ENCODE data around the gene KCNJ10.

The KCNJ10 gene

DNA sequence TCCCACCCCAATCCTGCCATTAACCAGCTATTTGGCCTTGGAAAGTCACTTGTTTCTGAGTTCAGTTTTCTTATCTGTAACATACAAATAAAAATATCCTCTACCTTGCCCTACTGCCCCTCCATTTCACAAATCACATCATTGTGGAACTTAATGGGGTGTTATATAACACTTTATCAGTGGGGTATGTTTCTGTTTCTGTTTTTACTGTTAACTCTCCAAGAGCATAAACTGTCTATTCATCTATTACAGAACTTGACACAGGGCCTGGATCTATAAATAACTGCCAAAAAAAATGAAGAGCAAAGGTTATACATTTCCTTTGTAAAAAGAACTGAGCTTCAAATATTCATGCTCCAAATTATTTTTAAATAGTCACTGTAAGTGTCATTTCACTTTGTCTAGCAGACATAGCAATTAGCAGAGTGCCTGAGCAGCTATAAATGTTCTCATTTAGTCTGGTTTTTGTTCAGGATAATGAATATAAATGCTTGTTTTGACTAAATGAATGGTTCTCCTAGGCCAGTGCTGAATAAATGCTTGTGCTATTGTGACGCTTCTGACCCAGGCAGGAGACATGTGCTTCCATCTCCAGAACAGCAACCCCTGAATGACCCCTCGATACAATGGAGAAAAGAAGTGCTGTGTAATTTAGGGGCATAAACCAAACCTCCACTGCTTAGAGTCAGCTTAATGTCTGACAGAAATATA, 45.6 kb downstream of the KCNJ10 start:
- Histone ChIP-seq H3K9ac (ENCODE audit: low read depth, low read length) (no peak overlapping the region), H3K36me3 (ENCODE audit: control insufficient read depth, insufficient read depth, low read length) (no peaks in the 10 kb centered on the region), H3K9me3 (ENCODE audit: control insufficient read depth, insufficient read depth, low read length) (no peaks in the 10 kb centered on the region), H3K27me3 (ENCODE audit: control insufficient read depth, insufficient read depth, low read length) (no peaks in the 10 kb centered on the region), H3K4me1 (ENCODE audit: control insufficient read depth, insufficient read depth, low read length) (no peaks in the 10 kb centered on the region), H3K4me3 (ENCODE audit: low read depth, low read length) (no peak overlapping the region)

DNA sequence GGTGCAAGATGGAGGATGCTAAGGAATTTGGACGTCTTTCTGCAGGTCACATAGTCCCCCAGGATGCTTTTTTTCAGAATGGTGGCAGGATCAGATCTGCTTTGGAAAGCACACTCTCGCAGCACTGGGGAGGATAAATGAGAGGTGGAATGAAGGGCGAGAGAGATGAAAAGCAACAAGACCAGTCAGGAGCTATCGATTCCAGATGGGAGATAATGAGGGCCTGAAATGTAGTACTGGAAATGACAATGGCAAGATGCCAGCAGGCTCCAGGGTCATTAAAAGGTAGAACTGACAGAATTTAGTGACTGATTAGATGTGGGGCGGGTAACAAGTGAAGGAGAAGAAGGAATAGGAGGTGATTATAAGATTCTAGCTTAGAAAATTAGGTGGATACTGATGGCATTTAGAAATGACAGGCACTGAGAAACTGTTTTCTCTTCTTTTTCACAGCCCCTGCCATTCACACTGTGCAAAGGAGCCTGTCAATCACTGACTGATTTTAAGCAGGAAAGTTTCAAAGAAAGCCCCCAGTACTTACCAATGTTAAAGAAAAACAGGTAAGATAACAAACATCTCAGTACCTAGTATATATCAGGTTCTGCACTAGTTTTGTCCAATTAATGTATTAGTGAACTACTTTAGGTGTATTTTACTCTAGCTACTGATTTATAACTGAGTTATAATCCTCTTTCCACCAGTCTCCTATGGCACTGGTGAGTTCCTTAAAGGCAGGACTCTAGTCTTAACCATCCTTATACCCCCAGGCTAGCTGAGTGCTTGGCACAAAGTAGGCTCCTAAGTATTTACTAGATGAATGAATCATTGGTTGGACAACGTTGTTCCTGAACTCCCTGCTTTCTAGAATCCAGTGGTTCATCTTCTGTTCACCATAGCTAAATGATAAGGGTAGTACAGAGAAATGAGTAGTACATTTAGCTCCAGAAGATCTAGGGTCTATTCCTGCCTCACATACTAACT, 47.3 kb downstream of the KCNJ10 start:
- H3K9ac ChIP-seq (ENCODE audit: low read depth, low read length): no peak overlapping the region
- no peaks in the 10 kb centered on the region for H3K9me3 ChIP-seq (ENCODE audit: control insufficient read depth, insufficient read depth, low read length)
- no peak overlapping the region for H3K4me3 ChIP-seq (ENCODE audit: low read depth, low read length)
- no peaks in the 10 kb centered on the region for H3K4me1 ChIP-seq (ENCODE audit: control insufficient read depth, insufficient read depth, low read length)
- no peaks in the 10 kb centered on the region for H3K27me3 ChIP-seq (ENCODE audit: control insufficient read depth, insufficient read depth, low read length)
- H3K36me3 ChIP-seq (ENCODE audit: control insufficient read depth, insufficient read depth, low read length): no peaks in the 10 kb centered on the region

DNA sequence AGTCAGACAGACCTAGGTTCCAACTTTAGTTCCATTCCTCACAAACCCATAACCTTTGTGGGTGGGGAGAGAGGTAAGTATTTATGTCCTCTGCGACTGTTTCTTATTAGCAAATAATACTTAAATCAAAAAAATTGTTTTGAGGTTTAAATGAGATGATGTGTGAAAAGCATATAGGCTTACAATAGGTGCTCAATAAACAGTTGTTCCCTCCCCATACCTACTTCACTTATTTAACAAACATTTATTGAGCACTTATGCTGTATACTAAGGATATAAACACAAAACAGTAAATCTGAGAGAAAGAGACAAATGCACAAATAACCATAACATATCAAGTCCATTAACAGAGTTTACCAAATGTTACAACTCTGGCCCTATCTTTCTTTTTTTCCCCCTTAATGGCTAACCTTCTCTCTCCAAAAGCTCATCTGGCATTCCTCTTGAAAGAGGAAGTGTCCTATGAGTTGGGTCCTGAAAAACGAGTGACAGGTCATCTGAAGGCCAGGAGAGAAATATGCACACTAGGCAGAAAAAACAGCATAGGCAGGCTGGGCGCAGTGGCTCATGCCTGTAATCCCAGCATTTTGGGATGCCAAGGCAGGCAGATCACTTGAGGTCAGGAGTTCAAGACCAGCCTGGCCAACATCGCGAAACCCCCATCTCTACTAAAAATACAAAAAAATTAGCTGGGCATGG, 48.4 kb downstream of the KCNJ10 start:
- Histone ChIP-seq H3K27me3 (ENCODE audit: control insufficient read depth, insufficient read depth, low read length) (no peaks in the 10 kb centered on the region), H3K4me1 (ENCODE audit: control insufficient read depth, insufficient read depth, low read length) (no peaks in the 10 kb centered on the region), H3K9ac (ENCODE audit: low read depth, low read length) (no peak overlapping the region), H3K9me3 (ENCODE audit: control insufficient read depth, insufficient read depth, low read length) (no peaks in the 10 kb centered on the region), H3K4me3 (ENCODE audit: low read depth, low read length) (no peak overlapping the region), H3K36me3 (ENCODE audit: control insufficient read depth, insufficient read depth, low read length) (no peaks in the 10 kb centered on the region)

DNA sequence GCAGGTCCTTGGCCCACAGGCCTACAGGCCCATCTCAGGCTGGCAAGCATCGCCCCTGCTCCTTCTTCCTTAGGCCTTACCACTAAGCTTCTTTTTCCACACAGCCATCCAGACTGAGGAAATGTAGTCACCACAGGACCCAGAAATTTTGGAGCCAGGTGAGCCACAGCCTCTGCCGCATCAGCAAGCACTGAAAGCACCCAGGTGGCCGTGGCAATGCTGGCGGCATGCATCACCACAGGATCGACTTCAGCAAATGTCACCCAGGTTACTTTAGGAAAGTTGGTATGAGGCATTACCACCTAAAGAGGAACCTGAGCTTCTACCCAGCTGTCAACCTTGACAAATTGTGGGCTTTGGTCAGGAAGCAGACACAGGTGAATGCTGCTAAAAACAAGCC, 49.8 kb downstream of the KCNJ10 start:
- Histone ChIP-seq H3K27me3 (ENCODE audit: control insufficient read depth, insufficient read depth, low read length) (no peaks in the 10 kb centered on the region), H3K9ac (ENCODE audit: low read depth, low read length) (no peak overlapping the region), H3K9me3 (ENCODE audit: control insufficient read depth, insufficient read depth, low read length) (no peaks in the 10 kb centered on the region), H3K36me3 (ENCODE audit: control insufficient read depth, insufficient read depth, low read length) (no peaks in the 10 kb centered on the region), H3K4me1 (ENCODE audit: control insufficient read depth, insufficient read depth, low read length) (no peaks in the 10 kb centered on the region), H3K4me3 (ENCODE audit: low read depth, low read length) (no peak overlapping the region)

DNA sequence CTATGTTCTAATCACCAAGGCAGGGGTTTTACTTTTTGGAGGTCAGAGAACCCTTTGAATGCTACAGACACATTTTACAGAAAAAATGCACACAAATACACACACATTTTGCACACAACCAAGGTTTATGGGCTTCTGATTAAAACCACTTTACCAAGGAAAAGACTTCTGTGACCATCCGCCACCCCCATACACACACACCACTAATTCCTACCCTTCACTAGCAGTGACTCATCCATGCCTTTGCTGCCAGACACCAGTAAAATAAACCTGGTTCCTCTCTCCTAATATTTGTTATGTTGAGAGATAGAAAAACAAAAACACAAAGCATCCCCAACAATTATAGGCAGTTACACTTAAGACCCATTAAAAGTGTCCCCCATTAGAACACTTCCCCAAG, 51.1 kb downstream of the KCNJ10 start:
- Histone ChIP-seq H3K9ac (ENCODE audit: low read depth, low read length) (no peak overlapping the region), H3K36me3 (ENCODE audit: control insufficient read depth, insufficient read depth, low read length) (no peaks in the 10 kb centered on the region), H3K4me1 (ENCODE audit: control insufficient read depth, insufficient read depth, low read length) (no peaks in the 10 kb centered on the region), H3K9me3 (ENCODE audit: control insufficient read depth, insufficient read depth, low read length) (no peaks in the 10 kb centered on the region), H3K27me3 (ENCODE audit: control insufficient read depth, insufficient read depth, low read length) (no peaks in the 10 kb centered on the region), H3K4me3 (ENCODE audit: low read depth, low read length) (no peak overlapping the region)

DNA sequence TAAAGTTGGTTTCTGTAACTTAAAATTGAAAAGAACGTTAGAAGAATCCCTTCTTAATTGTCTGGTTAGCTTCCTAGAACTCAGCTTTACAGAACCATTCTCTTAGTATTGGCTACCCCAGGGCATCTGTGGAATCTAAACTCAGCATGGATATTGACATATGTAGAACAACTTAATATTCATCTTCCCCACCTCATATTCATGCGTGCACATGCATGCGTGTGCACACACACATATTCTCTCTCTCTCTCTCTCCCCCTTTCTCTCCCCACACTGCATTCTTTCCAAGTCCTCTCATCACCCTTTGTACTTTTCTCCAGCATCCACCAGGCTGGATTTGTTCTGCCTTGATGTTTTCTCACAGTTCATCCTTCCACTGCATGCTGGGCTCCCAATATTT, 51.6 kb downstream of the KCNJ10 start:
- no peaks in the 10 kb centered on the region for H3K9me3 ChIP-seq (ENCODE audit: control insufficient read depth, insufficient read depth, low read length)
- H3K4me3 ChIP-seq (ENCODE audit: low read depth, low read length): no peak overlapping the region
- no peaks in the 10 kb centered on the region for H3K4me1 ChIP-seq (ENCODE audit: control insufficient read depth, insufficient read depth, low read length)
- no peaks in the 10 kb centered on the region for H3K27me3 ChIP-seq (ENCODE audit: control insufficient read depth, insufficient read depth, low read length)
- no peak overlapping the region for H3K9ac ChIP-seq (ENCODE audit: low read depth, low read length)
- H3K36me3 ChIP-seq (ENCODE audit: control insufficient read depth, insufficient read depth, low read length): no peaks in the 10 kb centered on the region

DNA sequence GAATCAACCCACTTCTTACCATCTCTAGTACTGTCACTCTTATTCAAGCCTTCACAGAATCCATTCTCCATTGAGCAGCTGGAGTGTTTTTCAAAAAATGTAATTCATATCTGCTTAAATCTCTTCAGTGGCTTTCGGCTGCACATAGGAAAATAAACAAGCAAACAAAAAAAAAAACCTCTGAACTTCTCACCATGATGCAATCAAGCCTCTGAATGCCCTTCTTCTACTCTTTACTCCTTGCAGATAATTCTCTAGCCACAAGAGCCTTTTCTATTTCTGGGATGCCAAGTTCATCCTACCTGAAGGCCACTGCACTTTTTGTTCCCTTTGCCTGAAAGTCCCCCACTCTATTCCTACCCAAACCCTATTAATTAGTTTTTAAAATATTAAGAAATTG, 52.4 kb downstream of the KCNJ10 start:
- no peaks in the 10 kb centered on the region for H3K4me1 ChIP-seq (ENCODE audit: control insufficient read depth, insufficient read depth, low read length)
- no peak overlapping the region for H3K9ac ChIP-seq (ENCODE audit: low read depth, low read length)
- no peak overlapping the region for H3K4me3 ChIP-seq (ENCODE audit: low read depth, low read length)
- no peaks in the 10 kb centered on the region for H3K27me3 ChIP-seq (ENCODE audit: control insufficient read depth, insufficient read depth, low read length)
- no peaks in the 10 kb centered on the region for H3K36me3 ChIP-seq (ENCODE audit: control insufficient read depth, insufficient read depth, low read length)
- H3K9me3 ChIP-seq (ENCODE audit: control insufficient read depth, insufficient read depth, low read length): no peaks in the 10 kb centered on the region

DNA sequence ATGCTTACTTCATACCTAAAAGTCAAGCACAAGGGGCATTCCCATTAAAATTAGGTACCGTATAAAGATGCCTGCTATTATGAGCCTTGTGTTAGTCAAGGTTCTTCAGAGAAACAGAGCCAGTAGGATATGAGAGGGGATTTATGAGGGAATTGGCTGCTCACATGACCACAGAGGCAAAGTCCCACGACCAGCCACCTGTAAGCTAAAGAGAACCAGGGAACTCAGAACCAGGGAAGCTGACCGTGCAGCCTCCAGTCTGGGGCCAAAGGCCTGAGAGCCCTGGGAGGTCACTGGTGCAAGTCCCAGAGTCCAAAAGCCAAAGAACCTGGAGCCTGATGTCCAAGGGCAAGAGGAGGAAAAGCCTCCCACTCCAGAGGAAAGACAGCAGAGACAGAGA, 58.2 kb downstream of the KCNJ10 start:
- Histone ChIP-seq H3K9me3 (ENCODE audit: control insufficient read depth, insufficient read depth, low read length) (no peaks in the 10 kb centered on the region), H3K27me3 (ENCODE audit: control insufficient read depth, insufficient read depth, low read length) (no peaks in the 10 kb centered on the region)

DNA sequence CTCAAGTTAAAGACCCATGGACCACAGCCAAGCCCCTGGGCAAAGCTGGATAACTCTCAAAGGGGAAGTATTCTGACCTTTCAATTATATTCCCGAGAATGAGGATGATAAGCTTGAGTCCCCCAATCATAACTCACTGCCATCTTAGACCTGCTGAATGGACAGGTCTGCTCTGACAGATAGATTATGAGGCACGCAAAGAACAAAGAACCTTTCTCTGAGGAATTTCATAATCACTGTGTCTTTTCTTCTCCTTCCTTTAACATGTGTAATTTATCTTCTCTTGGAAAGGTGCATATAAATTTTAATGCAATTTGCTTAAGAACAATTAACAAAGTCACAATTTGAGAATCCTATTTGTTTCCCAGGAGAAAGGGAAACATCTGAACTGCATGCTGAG, 60.2 kb downstream of the KCNJ10 start:
- no peak overlapping the region for H3K4me3 ChIP-seq (ENCODE audit: low read depth, low read length)
- no peaks in the 10 kb centered on the region for H3K4me1 ChIP-seq (ENCODE audit: control insufficient read depth, insufficient read depth, low read length)
- H3K36me3 ChIP-seq (ENCODE audit: control insufficient read depth, insufficient read depth, low read length): no peaks in the 10 kb centered on the region
- no peaks in the 10 kb centered on the region for H3K27me3 ChIP-seq (ENCODE audit: control insufficient read depth, insufficient read depth, low read length)
- no peak overlapping the region for H3K9ac ChIP-seq (ENCODE audit: low read depth, low read length)
- H3K9me3 ChIP-seq (ENCODE audit: control insufficient read depth, insufficient read depth, low read length): no peaks in the 10 kb centered on the region

More for the DNA sequence above, 58.2 kb downstream of the KCNJ10 start:
- Histone ChIP-seq H3K4me3 (ENCODE audit: low read depth, low read length) (no peak overlapping the region), H3K9ac (ENCODE audit: low read depth, low read length) (no peak overlapping the region), H3K36me3 (ENCODE audit: control insufficient read depth, insufficient read depth, low read length) (no peaks in the 10 kb centered on the region), H3K4me1 (ENCODE audit: control insufficient read depth, insufficient read depth, low read length) (no peaks in the 10 kb centered on the region)

DNA sequence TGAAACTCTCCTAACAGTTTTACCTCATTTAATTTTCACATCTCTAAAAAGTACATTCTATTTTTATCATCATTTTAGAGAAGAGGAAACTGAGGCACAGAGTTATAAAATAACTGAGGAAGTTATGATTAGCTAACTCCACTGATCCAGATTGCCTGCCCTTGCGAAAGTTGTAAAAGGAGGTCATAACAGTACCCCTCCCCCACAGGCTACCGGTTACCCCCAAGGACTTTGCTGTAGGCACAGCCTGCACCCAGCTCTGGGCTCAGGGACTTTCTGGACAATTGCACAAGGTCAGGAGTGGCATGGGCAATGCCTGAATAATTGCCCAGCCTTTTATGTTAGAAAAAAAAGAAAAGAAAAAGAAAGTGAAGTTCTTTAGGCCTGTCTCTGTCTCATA, 60.9 kb downstream of the KCNJ10 start:
- Histone ChIP-seq H3K9ac (ENCODE audit: low read depth, low read length) (no peak overlapping the region), H3K4me1 (ENCODE audit: control insufficient read depth, insufficient read depth, low read length) (no peaks in the 10 kb centered on the region), H3K36me3 (ENCODE audit: control insufficient read depth, insufficient read depth, low read length) (no peaks in the 10 kb centered on the region), H3K4me3 (ENCODE audit: low read depth, low read length) (no peak overlapping the region), H3K27me3 (ENCODE audit: control insufficient read depth, insufficient read depth, low read length) (no peaks in the 10 kb centered on the region), H3K9me3 (ENCODE audit: control insufficient read depth, insufficient read depth, low read length) (no peaks in the 10 kb centered on the region)

DNA sequence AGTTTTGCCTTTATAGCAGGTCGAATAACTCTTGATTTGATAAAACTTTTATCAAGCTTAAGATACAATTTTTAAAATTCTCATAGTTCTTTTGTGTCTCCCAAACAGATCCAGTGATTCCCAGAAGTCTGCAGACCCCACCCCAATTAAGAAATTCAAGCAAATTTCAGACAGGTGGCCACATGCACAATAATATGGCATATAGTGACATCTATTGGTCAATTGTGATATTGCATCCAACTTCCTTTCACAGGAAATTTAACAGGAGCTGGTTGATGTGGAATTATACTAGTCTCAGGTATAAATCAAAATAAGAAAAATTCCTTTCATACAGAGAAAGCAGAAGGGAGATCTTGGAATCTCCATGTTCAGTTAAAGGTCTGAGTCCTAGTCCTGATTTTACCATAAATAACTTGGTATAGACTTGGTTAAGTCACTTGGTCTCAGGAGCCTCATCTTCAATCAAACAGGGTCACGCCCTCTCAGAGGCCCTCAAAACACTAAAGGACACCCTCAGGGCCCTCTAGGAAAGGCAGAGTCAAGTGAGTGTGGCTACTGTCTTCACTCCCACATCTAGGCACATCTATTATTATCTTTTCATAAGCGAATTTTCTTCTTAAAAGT, 62.3 kb downstream of the KCNJ10 start:
- H3K27me3 ChIP-seq (ENCODE audit: control insufficient read depth, insufficient read depth, low read length): no peaks in the 10 kb centered on the region
- H3K4me1 ChIP-seq (ENCODE audit: control insufficient read depth, insufficient read depth, low read length): no peaks in the 10 kb centered on the region
- H3K36me3 ChIP-seq (ENCODE audit: control insufficient read depth, insufficient read depth, low read length): no peaks in the 10 kb centered on the region
- no peak overlapping the region for H3K4me3 ChIP-seq (ENCODE audit: low read depth, low read length)
- H3K9ac ChIP-seq (ENCODE audit: low read depth, low read length): no peak overlapping the region
- no peaks in the 10 kb centered on the region for H3K9me3 ChIP-seq (ENCODE audit: control insufficient read depth, insufficient read depth, low read length)
